Activated naive CD4-positive, alpha-beta T cell treated with anti-CD3 and anti-CD28 coated beads for 36 hours (primary cell): ENCODE data around the gene PDE6A. TPM values are rescaled to one million over a fixed set of nuclear protein-coding genes. Genes with fewer than 3 reads are reported as not detected.

Source experiments
- CTCF ChIA-PET: fragments of 350-600 bp; sonication (Branson Sonifier 250); formaldehyde crosslinking; loops from one replicate; lab custom pipeline; 2021; ENCODE audit warnings: antibody characterized with exemption; lab: Charles Lee
- DNase-seq: peaks from one replicate; pipeline ENCODE4 v3.0.0-alpha.2; 2020
- H3K27ac Mint-ChIP-seq: one replicate; pipeline ENCODE4 v1.8.0; 2021; ENCODE audit warnings: mild to moderate bottlenecking, mixed read lengths
- H3K27me3 Mint-ChIP-seq: one replicate; pipeline ENCODE4 v1.8.0; 2021; ENCODE audit warnings: low read depth, mixed read lengths
- H3K36me3 Mint-ChIP-seq: one replicate; pipeline ENCODE4 v1.8.0; 2021; ENCODE audit warnings: low read depth, mixed read lengths
- H3K4me1 Mint-ChIP-seq: one replicate; pipeline ENCODE4 v1.8.0; 2021; ENCODE audit warnings: low read depth, mixed read lengths
- H3K4me3 Mint-ChIP-seq: one replicate; pipeline ENCODE4 v1.8.0; 2021; ENCODE audit warnings: mild to moderate bottlenecking, moderate library complexity, mixed read lengths
- H3K9me3 Mint-ChIP-seq: one replicate; pipeline ENCODE4 v1.8.0; 2021; ENCODE audit warnings: mixed read lengths
- intact Hi-C: fragments of 100-400 bp; cut with micrococcal nuclease; formaldehyde crosslinking; loops from one replicate; pipeline ENCODE4 v1.15.1; 2023
- total RNA-seq, 2 experiments: library from RNA; stranded (reverse); gene quantifications; one replicate each; pipeline ENCODE4 v1.2.3, GENCODE V29; 2021

Gene PDE6A
- total RNA-seq, 2 experiments from 2014 or later: not detected

DNA sequence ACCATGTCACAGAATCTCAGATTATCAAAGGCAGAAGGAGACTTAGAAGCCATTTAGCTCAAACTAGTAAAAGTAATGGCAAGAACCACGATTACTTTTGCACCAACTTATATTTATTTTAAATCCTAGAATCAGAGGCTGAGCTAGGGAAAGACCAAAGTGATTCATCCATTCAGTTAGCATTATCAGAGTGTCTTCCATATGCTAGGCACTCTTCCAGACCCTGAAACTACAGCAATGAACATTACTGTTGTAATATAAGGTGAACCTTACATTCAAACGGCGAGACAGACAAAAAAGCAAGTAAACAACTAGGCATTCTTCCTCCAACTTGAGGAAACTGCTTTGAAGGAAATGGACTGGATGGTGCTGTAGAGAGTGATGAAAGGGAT, 7.9 kb downstream of the PDE6A start:
- Mint-ChIP-seq H3K4me1 (peaks cover 6% of the 10 kb centered on the region), H3K9me3 (no peaks in the 10 kb centered on the region), H3K4me3 (no peak overlapping the region), H3K36me3 (no peaks in the 10 kb centered on the region), H3K27me3 (peaks cover 9% of the 10 kb centered on the region), H3K27ac (no peak overlapping the region)
- intact Hi-C loops: no loop called here
- DNase-seq: no peak
- CTCF ChIA-PET: interaction anchor here (1.2 to 1.3 kb wide), 2 partner anchors 22 to 25 kb away, joined by 5 read pairs; no protein-coding TSS in a partner anchor

DNA sequence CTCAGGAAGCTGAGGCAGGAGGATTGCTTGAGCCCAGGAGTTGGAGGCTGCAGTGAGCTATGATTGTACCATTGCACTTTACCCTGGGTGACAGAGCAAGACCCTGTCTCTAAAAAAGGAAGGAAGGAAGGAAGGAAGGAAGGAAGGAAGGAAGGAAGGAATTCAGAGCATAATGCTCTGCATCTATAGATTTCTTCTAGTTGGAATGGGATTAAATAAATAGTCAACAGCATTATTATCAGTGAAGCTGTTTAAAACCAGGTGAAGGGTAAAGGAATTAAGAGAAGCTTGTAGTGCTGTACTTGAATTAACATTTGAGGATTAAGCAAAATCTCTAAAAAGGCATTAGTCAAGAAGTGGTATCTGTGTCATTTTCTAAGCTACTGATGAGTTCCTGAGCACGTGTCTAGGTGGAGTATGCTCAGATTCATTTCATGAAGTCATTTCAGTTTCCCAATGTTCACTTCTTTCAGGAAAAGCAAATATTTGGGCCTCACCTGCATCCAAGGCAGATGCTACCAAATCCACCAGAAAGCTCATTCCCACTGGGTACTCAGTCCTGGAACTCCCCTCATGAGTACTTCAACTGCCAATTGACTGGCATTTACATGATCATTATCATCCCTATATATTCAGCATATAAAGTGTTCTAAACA, 8.4 kb downstream of the PDE6A start:
- H3K27me3 Mint-ChIP-seq: peaks cover 11% of the 10 kb centered on the region
- peaks cover 6% of the 10 kb centered on the region for H3K4me1 Mint-ChIP-seq
- H3K36me3 Mint-ChIP-seq: no peaks in the 10 kb centered on the region
- H3K9me3 Mint-ChIP-seq: no peaks in the 10 kb centered on the region
- intact Hi-C loops: no loop called here
- no peak for DNase-seq
- no peak overlapping the region for H3K4me3 Mint-ChIP-seq
- no peak overlapping the region for H3K27ac Mint-ChIP-seq
- CTCF ChIA-PET: interaction anchor here (0.6 to 1.3 kb wide), 3 partner anchors 23 to 26 kb away, joined by 3 to 5 read pairs (median 5); no protein-coding TSS in a partner anchor

DNA sequence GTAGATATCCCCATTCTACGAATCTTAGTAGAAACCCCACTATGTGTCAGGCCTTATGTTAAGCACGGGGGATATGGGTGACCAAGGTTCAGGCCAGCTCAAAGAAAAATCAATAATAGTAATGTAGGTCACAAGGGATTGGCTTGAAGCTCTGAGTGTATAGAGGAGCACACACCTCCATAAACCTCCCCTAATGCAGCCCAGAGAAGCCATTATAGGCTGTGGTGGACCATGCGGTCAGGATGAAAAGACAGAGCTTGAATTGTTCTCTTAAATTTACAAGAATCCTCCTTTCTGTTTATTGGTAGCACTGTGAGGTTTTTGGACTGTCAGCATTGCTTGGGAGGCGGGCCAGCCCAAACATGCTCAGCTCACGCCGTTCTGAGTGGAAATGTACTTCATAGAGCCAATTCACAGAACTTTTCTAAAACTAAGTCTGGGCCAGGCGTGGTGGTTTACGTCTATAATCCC, 9.1 kb downstream of the PDE6A start:
- no peak overlapping the region for H3K4me3 Mint-ChIP-seq
- no peaks in the 10 kb centered on the region for H3K36me3 Mint-ChIP-seq
- H3K27ac Mint-ChIP-seq: no peak overlapping the region
- CTCF ChIA-PET: interaction anchor here (0.6 to 1.5 kb wide), 5 partner anchors 22 to 56 kb away, joined by 3 to 5 read pairs (median 3); no protein-coding TSS in a partner anchor
- H3K9me3 Mint-ChIP-seq: no peaks in the 10 kb centered on the region
- peaks cover 6% of the 10 kb centered on the region for H3K4me1 Mint-ChIP-seq
- DNase-seq: no peak
- intact Hi-C loops: no loop called here
- peaks cover 16% of the 10 kb centered on the region for H3K27me3 Mint-ChIP-seq

DNA sequence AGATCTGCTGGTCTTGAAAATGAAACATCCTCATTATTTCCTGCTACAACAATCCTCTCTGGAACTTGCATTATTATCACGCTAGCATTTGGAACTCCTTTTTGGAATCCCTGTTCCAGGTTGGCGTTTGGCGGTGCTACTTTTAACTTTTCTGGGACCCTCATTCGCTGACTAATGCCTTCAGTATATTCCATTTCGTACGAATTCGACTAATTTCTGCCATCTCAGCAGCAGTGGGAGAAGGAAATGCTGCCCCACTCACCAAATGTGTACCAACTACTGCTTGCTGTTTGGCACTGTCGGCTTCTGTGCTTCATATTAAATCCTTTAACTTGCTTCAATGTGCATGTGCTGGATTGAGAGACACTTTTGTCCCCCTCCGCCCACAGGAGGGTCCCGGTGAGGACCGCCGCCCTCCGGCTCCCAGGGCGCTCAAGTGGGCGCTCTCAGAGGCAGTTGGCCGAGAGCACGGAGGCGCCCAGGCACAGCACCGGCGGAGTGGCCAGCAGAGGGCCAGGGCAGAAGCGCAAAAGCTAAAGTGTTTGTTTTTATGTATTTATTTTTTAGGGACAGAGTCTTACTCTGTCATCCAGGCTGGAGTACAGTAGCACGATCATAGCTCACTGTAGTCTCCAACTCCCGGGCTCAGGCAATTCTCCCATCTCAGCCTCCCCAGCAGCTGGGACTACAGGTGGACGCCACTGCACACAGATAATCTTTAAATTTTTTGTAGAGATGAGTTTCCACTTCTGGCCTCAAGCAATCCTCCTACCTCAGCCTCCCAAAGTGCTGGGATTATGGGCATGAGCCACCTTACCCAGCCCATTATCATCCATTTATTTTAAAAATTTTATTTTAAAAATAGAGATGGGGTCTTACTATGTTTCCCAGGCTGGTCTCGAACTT, 11.9 kb downstream of the PDE6A start:
- no peak for DNase-seq
- intact Hi-C loops: no loop called here
- Mint-ChIP-seq H3K9me3 (no peaks in the 10 kb centered on the region), H3K36me3 (no peaks in the 10 kb centered on the region), H3K4me3 (no peak overlapping the region), H3K27ac (no peak overlapping the region), H3K4me1 (no peaks in the 10 kb centered on the region), H3K27me3 (peaks cover 19% of the 10 kb centered on the region)
- CTCF ChIA-PET: no interaction called here

DNA sequence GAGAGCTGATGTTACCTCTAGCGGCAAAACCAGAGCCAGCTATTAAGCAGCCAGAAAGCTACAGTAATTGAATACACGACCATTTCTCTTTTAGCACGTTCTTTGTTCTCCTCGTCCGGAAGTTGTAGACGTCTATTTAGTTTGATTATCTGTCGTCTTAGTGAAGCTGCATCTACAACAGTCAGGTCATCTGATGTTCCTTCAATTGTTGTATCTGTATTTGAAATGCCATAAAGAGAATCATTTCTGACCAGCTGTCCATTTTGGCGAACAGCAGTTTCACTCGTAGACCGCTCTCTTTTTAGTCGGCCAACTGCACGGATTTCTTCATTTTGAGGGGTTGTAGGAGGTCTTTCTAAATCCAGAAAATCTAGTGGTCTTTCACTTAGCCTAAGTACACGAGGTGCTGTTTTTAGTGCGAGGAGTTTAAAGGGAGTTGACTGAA, 12.6 kb downstream of the PDE6A start:
- no peak overlapping the region for H3K27ac Mint-ChIP-seq
- H3K9me3 Mint-ChIP-seq: no peaks in the 10 kb centered on the region
- no peak overlapping the region for H3K4me3 Mint-ChIP-seq
- H3K36me3 Mint-ChIP-seq: no peaks in the 10 kb centered on the region
- DNase-seq: no peak
- intact Hi-C loops: no loop called here
- CTCF ChIA-PET: no interaction called here
- H3K27me3 Mint-ChIP-seq: peaks cover 19% of the 10 kb centered on the region
- H3K4me1 Mint-ChIP-seq: no peaks in the 10 kb centered on the region

DNA sequence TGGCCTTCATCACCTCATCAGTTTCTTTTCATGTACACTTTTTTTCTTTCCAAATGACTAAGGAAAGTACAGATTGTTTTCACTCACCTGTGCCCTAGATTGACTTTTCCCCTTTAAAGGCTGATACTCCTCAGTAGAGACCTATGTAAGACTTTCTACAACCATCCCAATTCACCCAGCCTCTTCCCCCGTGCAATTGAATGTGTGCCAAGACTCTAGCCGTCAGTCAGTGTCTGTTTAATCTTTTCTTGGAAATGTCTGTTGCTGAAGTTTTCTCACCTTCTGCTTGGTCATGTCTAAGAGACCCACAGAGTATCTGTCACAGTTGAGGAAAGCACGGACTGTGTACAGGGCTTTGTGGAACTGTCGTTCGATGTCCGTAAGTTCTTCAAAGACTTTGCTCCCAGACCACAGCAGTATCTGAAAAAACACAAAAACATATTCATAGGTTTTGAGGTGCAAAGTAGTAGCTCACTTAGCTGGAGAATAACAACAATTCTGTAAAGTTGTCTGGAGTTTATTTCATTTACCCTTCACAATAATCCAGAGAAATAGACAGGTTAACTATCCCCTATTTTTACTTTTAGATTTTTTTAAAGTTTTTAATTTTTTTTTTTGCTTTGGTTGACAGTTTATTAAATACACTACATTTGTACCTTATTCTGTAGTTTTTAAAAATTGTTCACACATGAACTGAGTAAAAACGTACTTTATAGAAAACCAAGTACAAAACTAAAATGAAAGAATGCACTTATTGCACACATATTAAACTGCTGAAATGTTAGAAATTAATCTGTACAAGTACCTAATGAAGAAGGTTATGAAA, 13.6 kb downstream of the PDE6A start:
- Mint-ChIP-seq H3K27ac (no peak overlapping the region), H3K36me3 (no peaks in the 10 kb centered on the region), H3K4me1 (no peaks in the 10 kb centered on the region), H3K4me3 (no peak overlapping the region), H3K27me3 (peaks cover 19% of the 10 kb centered on the region), H3K9me3 (no peaks in the 10 kb centered on the region)
- no peak for DNase-seq
- CTCF ChIA-PET: interaction anchor here (0.6 to 0.7 kb wide), 2 partner anchors 31 to 70 kb away, joined by 4 to 5 read pairs; no protein-coding TSS in a partner anchor
- intact Hi-C loops: no loop called here

DNA sequence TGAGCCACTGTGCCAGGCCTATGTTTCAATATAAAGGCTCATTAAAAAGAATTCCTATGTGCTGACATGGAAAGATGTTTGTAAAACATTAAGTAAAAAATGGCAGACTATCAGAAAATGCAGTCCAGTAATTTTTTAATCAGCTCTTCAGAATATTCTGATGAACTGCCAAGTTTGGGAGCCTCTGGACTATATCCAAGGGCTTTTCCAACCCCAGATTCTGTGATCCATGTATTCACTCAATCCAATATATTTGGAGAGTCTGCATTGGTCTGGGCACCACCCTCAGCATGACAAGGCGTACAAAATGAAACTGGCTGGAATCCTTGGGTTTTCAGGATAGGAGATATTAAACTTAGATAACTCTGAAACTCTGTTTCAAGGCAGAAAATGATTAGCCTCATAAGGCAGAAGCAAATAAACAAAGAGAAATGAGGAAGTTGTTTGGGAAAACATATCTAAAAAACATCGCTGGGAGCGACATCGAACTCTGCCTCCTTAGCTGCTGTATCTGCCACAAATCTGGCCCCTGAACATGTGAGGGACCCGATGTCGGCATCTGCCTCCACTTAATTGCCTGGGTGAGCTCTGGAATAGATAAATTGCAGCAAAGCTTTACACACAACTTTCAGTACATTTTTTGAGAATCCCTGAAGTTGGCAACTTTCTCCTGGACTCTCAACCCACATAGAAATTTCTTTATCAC, 14.4 kb downstream of the PDE6A start:
- Mint-ChIP-seq H3K27ac (no peak overlapping the region), H3K9me3 (no peaks in the 10 kb centered on the region)
- CTCF ChIA-PET: no interaction called here

DNA sequence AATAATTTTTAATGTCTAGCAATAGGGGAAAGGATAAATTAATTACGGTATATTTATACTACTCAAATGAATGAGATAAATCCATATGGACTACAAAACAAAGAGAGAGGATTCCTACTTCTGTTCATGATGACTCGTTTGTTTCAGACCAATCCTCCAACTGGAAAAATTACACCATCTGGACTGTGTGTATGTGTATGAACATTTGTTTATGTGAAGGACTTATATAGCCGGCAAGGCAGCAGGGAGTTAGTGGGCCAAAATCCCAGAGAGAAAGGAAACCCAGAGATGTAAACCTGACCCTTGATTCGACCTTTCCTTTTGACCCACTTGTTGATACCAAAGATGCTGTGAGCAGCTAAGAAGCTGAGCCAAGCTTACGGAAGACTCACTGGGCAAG, 20.1 kb downstream of the PDE6A start:
- CTCF ChIA-PET: no interaction called here
- peaks cover 2% of the 10 kb centered on the region for H3K4me1 Mint-ChIP-seq
- H3K9me3 Mint-ChIP-seq: no peaks in the 10 kb centered on the region

More for the DNA sequence above, 14.4 kb downstream of the PDE6A start:
- Mint-ChIP-seq H3K27me3 (peaks cover 19% of the 10 kb centered on the region), H3K4me3 (no peak overlapping the region), H3K36me3 (no peaks in the 10 kb centered on the region), H3K4me1 (no peaks in the 10 kb centered on the region)
- intact Hi-C loops: no loop called here
- no peak for DNase-seq

DNA sequence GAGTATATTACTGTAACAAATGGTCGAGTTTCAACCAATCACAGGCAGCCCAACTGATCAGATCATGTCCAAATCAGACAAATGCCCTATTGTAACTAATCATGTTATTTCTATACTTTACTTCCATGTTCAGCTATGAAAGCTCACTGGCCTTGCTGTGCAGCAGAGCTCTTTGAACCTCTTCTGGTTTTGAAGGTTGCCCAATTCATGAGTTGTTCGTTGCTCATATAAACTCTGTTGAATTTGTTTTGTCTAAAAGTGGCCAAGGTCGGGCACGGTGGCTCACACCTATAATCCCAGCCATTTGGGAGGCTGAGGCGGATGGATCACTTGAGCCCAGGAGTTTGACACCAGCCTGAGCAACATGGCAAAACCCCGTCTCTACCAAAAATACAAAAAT, 21.6 kb downstream of the PDE6A start:
- H3K36me3 Mint-ChIP-seq: no peaks in the 10 kb centered on the region
- H3K4me1 Mint-ChIP-seq: peaks cover 2% of the 10 kb centered on the region
- DNase-seq: no peak
- no peak overlapping the region for H3K4me3 Mint-ChIP-seq
- CTCF ChIA-PET: no interaction called here
- H3K9me3 Mint-ChIP-seq: no peaks in the 10 kb centered on the region
- H3K27me3 Mint-ChIP-seq: no peaks in the 10 kb centered on the region
- no peak overlapping the region for H3K27ac Mint-ChIP-seq
- intact Hi-C loops: no loop called here

More for the DNA sequence above, 20.1 kb downstream of the PDE6A start:
- Mint-ChIP-seq H3K4me3 (no peak overlapping the region), H3K27ac (no peak overlapping the region), H3K27me3 (peaks cover 2% of the 10 kb centered on the region), H3K36me3 (no peaks in the 10 kb centered on the region)
- intact Hi-C loops: no loop called here
- DNase-seq: no peak

DNA sequence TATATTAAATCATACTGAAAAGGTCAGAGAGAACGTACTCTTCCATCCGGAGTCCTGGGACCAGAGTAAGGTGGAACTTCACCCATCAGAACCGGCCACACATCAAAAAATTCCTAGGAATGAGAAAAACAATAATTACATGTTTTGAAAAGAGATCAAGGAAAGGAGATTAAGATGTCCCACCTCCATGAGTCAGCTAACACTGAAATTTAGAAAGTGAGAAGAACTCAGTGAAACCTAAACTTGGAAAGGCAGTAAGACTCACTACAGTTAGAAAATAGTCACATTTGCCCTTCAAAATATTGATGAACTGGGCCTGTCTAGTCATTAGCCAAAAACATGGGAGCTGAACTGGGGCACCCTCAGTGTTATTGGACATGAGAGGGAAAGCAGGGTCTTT, 23.0 kb downstream of the PDE6A start:
- CTCF ChIA-PET: no interaction called here

DNA sequence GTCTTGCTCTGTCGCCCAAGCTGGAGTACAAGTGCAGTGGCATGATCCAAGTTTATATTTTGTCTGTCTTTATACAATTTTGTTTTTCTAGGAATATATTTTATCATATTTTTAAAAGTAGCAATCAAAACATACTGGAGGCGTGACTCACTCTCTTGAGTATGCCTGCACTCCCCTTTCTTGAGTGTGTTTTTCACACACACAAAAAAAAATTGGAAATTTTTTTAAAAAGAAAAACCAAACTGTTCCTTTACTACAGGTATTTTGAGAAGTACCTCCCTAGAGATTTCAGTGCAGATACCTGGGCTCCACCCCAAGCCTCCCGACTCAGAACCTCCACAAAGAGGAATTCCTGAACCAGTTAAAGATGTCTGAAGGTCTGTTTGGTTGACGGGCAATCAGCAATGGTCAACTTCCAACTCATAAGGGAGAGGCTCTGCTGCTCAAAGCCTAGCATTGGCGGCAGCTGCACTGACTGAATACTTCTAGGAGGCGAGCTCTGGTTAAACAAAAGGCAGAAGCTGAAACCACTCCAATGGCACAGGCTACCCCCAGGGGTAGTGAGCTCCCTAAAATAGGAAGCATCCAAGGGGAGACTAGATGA, 27.4 kb downstream of the PDE6A start:
- Mint-ChIP-seq H3K4me3 (no peak overlapping the region), H3K27ac (no peak overlapping the region), H3K27me3 (peaks cover 4% of the 10 kb centered on the region), H3K36me3 (no peaks in the 10 kb centered on the region), H3K9me3 (no peaks in the 10 kb centered on the region), H3K4me1 (peaks cover 2% of the 10 kb centered on the region)
- DNase-seq: no peak
- CTCF ChIA-PET: interaction anchor here (1.6 kb wide), 1 partner anchor 10 kb away, joined by 5 read pairs; no protein-coding TSS in a partner anchor
- intact Hi-C loops: no loop called here

More for the DNA sequence above, 23.0 kb downstream of the PDE6A start:
- H3K4me3 Mint-ChIP-seq: no peak overlapping the region
- H3K9me3 Mint-ChIP-seq: no peaks in the 10 kb centered on the region
- no peak for DNase-seq
- no peaks in the 10 kb centered on the region for H3K36me3 Mint-ChIP-seq
- H3K27ac Mint-ChIP-seq: no peak overlapping the region
- H3K4me1 Mint-ChIP-seq: peaks cover 2% of the 10 kb centered on the region
- intact Hi-C loops: no loop called here
- peaks cover 2% of the 10 kb centered on the region for H3K27me3 Mint-ChIP-seq
